SHP77 treated with DMSO at 0.1 percent for 48 hours (cell line): ENCODE data around the gene GFRA4.

Experiments used
- DNase-seq: peaks from one replicate; lab custom pipeline; 2025; lab: John Stamatoyannopoulos, UW

The GFRA4 gene

GRCh38 chr20:3663031-3663701 is at the start of gene GFRA4:
TSS of gene GFRA4 (minus strand) at chr20:3663399. CDS start at chr20:3663399, 0 bp downstream.
- no peak for DNase-seq

- DNase-seq = no peak
These were observed 49.2 kb upstream of the GFRA4 start, which contains the start of gene SIGLEC1 for GRCh38 chr20:3712279-3712873. TSS of gene SIGLEC1 (minus strand) at chr20:3712600. CDS start at chr20:3707128, 5,472 bp downstream.

- no peak for DNase-seq
These were observed 48.3 kb upstream of the GFRA4 start for GRCh38 chr20:3711484-3711941.

GRCh38 chr20:3710703-3711483 is 47.7 kb upstream of the GFRA4 start:
- no peak for DNase-seq

GRCh38 chr20:3710011-3710466 is 46.8 kb upstream of the GFRA4 start:
- no peak for DNase-seq

GRCh38 chr20:3707508-3707899 is 44.3 kb upstream of the GFRA4 start:
- DNase-seq = no peak

GRCh38 chr20:3706774-3707507 is 43.7 kb upstream of the GFRA4 start:
- no peak for DNase-seq

GRCh38 chr20:3705970-3706739 is 43.0 kb upstream of the GFRA4 start:
- no peak for DNase-seq

- DNase-seq = no peak
These were observed 42.3 kb upstream of the GFRA4 start for GRCh38 chr20:3705491-3705969.

- DNase-seq = no peak
These were observed 40.9 kb upstream of the GFRA4 start for GRCh38 chr20:3704087-3704486.

GRCh38 chr20:3702611-3703391 is 39.6 kb upstream of the GFRA4 start:
- no peak for DNase-seq

GRCh38 chr20:3701061-3701998 is 38.1 kb upstream of the GFRA4 start:
- DNase-seq = no peak

GRCh38 chr20:3699037-3699436 is 35.8 kb upstream of the GFRA4 start:
- DNase-seq = no peak

- DNase-seq = no peak
These were observed 35.4 kb upstream of the GFRA4 start for GRCh38 chr20:3698591-3699001.

- no peak for DNase-seq
These were observed 34.5 kb upstream of the GFRA4 start for GRCh38 chr20:3697588-3698305.

- DNase-seq = no peak
These were observed 33.8 kb upstream of the GFRA4 start for GRCh38 chr20:3696745-3697587.

GRCh38 chr20:3696200-3696599 is 33.0 kb upstream of the GFRA4 start:
- DNase-seq = no peak

GRCh38 chr20:3694864-3695263 is 31.7 kb upstream of the GFRA4 start:
- DNase-seq = no peak
